Body of pancreas (tissue), 4 donors: ENCODE results near the gene CHST2. TPM values are rescaled to one million over a fixed set of nuclear protein-coding genes. Genes with fewer than 3 reads are reported as not detected.

Experiments used
- ATAC-seq: fragments of 150-250 bp; one replicate; pipeline ENCODE4 v1.9.1; 2016
- DNase-seq, 4 donors: peaks; one replicate each; pipeline ENCODE4 v3.0.0-alpha.2; 2019
- H3K27ac ChIP-seq, 4 donors: fragments of 200-600 bp; sonication (generic); 1 replicate in 3 of 4; 2 replicates in 1 of 4; pipeline versions ENCODE4 v1.5.1 to v1.6.1; 2016 to 2019; ENCODE audit warnings: mild to moderate bottlenecking in 1 of 4, mixed read lengths in 1 of 4, moderate library complexity in 1 of 4
- H3K27me3 ChIP-seq, 2 donors: fragments of 200-600 bp; sonication (generic); one replicate each; pipeline ENCODE4 v1.6.0; 2016; ENCODE audit warnings: mild to moderate bottlenecking in 1 of 2
- H3K36me3 ChIP-seq, 2 donors: fragments of 200-600 bp; sonication (generic); replicated peaks in 1 of 2; 2 replicates each; pipeline ENCODE4 v1.5.1; 2016; ENCODE audit warnings: low read depth in 2 of 2; ENCODE audit not compliant: insufficient read depth in 1 of 2
- H3K4me1 ChIP-seq: fragments of 200-600 bp; sonication (generic); one replicate; pipeline ENCODE4 v1.6.0; 2016
- H3K4me3 ChIP-seq, 2 donors: fragments of 200-600 bp; sonication (generic); 1 replicate in 1 of 2; 2 replicates in 1 of 2; pipeline ENCODE4 v1.5.1; 2016 to 2019
- H3K9me3 ChIP-seq, 3 donors: fragments of 200-600 bp; sonication (generic); 1 replicate in 2 of 3; 2 replicates in 1 of 3; pipeline ENCODE4 v1.5.1; 2016
- CTCF ChIP-seq, 7 experiments: fragments of 450-650 bp in 4 of 7; fragments of 200-600 bp in 3 of 7; sonication (generic) in 3 of 7; IDR thresholded peaks; one replicate each; pipeline ENCODE4 v1.5.1; 2016 to 2019; ENCODE audit warnings: antibody characterized with exemption in 7 of 7
- POLR2A ChIP-seq, 3 donors: fragments of 450-650 bp; IDR thresholded peaks; one replicate each; pipeline ENCODE4 v1.6.1; 2016; ENCODE audit warnings: antibody characterized with exemption in 3 of 3, mild to moderate bottlenecking in 2 of 3
- WGBS, 2 donors: methylation state at CpG; one replicate each; pipeline ENCODE4 v1.1.5; 2017; 5-methylcytosine and 5-hydroxymethylcytosine counted together
- intact Hi-C: fragments of 100-400 bp; cut with DNase I; formaldehyde crosslinking; loops from one replicate; pipeline ENCODE4 v1.15.1; 2023
- total RNA-seq, 2 donors: library from RNA; depleted of rRNA; stranded (reverse); fragments of >200 nt; gene quantifications; one replicate each; pipeline ENCODE4 v1.1.0, GENCODE V29; 2016

Gene CHST2
- total RNA-seq, 2 donors from 2014 or later: 1.3 to 4.3 TPM

DNA sequence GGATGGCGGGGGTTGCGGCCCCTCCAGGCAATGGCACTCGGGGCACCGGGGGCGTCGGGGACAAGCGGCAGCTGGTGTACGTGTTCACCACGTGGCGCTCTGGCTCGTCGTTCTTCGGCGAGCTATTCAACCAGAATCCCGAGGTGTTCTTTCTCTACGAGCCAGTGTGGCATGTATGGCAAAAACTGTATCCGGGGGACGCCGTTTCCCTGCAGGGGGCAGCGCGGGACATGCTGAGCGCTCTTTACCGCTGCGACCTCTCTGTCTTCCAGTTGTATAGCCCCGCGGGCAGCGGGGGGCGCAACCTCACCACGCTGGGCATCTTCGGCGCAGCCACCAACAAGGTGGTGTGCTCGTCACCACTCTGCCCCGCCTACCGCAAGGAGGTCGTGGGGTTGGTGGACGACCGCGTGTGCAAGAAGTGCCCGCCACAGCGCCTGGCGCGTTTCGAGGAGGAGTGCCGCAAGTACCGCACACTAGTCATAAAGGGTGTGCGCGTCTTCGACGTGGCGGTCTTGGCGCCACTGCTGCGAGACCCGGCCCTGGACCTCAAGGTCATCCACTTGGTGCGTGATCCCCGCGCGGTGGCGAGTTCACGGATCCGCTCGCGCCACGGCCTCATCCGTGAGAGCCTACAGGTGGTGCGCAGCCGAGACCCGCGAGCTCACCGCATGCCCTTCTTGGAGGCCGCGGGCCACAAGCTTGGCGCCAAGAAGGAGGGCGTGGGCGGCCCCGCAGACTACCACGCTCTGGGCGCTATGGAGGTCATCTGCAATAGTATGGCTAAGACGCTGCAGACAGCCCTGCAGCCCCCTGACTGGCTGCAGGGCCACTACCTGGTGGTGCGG lies 1.9 kb downstream of the CHST2 start:
- peak in 3 of 4 donors; percentile 16 to 22 (median 22) for DNase-seq
- H3K4me3 ChIP-seq: no peak overlapping the region
- no peaks in the 10 kb centered on the region for H3K36me3 ChIP-seq
- peaks cover 0 to 25% of the 10 kb centered on the region in 2 donors for H3K27me3 ChIP-seq
- TF ChIP-seq CTCF (IDR thresholded peaks at IDR 0.05) (peak in 1 of 7 experiments; percentile 15), POLR2A (IDR thresholded peaks at IDR 0.05) (no peak)
- no peak overlapping the region for H3K27ac ChIP-seq
- ATAC-seq: no peak
- peaks cover 34% of the 10 kb centered on the region for H3K4me1 ChIP-seq
- no peaks in the 10 kb centered on the region for H3K9me3 ChIP-seq
- 56 to 60% methylated on average over 10 to 77 of the region's 79 CpGs for WGBS, 2 donors
- intact Hi-C loops: no loop called here

DNA sequence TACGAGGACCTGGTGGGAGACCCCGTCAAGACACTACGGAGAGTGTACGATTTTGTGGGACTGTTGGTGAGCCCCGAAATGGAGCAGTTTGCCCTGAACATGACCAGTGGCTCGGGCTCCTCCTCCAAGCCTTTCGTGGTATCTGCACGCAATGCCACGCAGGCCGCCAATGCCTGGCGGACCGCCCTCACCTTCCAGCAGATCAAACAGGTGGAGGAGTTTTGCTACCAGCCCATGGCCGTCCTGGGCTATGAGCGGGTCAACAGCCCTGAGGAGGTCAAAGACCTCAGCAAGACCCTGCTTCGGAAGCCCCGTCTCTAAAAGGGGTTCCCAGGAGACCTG lies 2.5 kb downstream of the CHST2 start:
- intact Hi-C loops: no loop called here
- Histone ChIP-seq H3K27me3 (peaks cover 0 to 25% of the 10 kb centered on the region in 2 donors), H3K4me1 (peaks cover 34% of the 10 kb centered on the region), H3K4me3 (no peak overlapping the region), H3K27ac (no peak overlapping the region), H3K9me3 (no peaks in the 10 kb centered on the region), H3K36me3 (no peaks in the 10 kb centered on the region)
- DNase-seq: no peak
- TF ChIP-seq POLR2A (IDR thresholded peaks at IDR 0.05) (no peak), CTCF (IDR thresholded peaks at IDR 0.05) (no peak)
- 93 to 94% methylated on average over 16 of the region's 16 CpGs for WGBS, 2 donors
- ATAC-seq: no peak

GRCh38 chr3:143122608-143123352 lies 3.2 kb downstream of the CHST2 start:
- Histone ChIP-seq H3K36me3 (no peaks in the 10 kb centered on the region), H3K27me3 (peaks cover 0 to 25% of the 10 kb centered on the region in 2 donors), H3K9me3 (no peaks in the 10 kb centered on the region), H3K4me3 (no peak overlapping the region), H3K27ac (no peak overlapping the region), H3K4me1 (peaks cover 34% of the 10 kb centered on the region)
- TF ChIP-seq CTCF (IDR thresholded peaks at IDR 0.05) (no peak), POLR2A (IDR thresholded peaks at IDR 0.05) (no peak)
- intact Hi-C loops: no loop called here
- DNase-seq (no peak), ATAC-seq (no peak)
- WGBS, 2 donors: 53 to 59% methylated on average over 4 of the region's 4 CpGs

GRCh38 chr3:143123353-143123984 lies 3.9 kb downstream of the CHST2 start:
- no peaks in the 10 kb centered on the region for H3K36me3 ChIP-seq
- no peak overlapping the region for H3K4me3 ChIP-seq
- no peaks in the 10 kb centered on the region for H3K9me3 ChIP-seq
- H3K27me3 ChIP-seq: peaks cover 0 to 25% of the 10 kb centered on the region in 2 donors
- ATAC-seq (no peak), DNase-seq (no peak)
- WGBS, 2 donors: 67 to 76% methylated on average over 7 of the region's 7 CpGs
- intact Hi-C loops: no loop called here
- peaks cover 34% of the 10 kb centered on the region for H3K4me1 ChIP-seq
- TF ChIP-seq CTCF (IDR thresholded peaks at IDR 0.05) (no peak), POLR2A (IDR thresholded peaks at IDR 0.05) (no peak)
- H3K27ac ChIP-seq: no peak overlapping the region
